Measurements from ENCODE around the gene ZMIZ1. TPM values are rescaled to one million over a fixed set of nuclear protein-coding genes. Genes with fewer than 3 reads are reported as not detected.

ZMIZ1 gene
- total and polyA plus RNA-seq, 2 donors, result 30.2 to 54.6 TPM

DNA sequence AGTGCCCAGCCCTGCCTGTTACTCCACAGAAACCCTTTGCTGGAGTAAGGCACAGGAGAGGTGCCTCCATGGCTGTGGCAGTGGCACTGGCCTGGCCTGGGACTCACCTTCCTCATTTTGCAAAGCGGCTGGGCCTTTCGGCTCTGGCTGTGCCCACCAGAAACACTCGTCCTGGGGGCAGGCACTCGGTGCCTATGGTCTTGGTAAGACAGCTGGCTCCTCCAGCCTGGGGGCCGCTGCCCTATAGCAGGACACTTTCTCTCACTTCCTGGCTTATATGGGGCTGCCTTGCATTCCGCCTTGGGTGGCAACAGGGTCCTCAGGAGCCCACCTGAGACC lies 13.2 kb downstream of the ZMIZ1 start:
- DNase-seq (ENCODE audit: extremely low spot score), result no peak
- Histone ChIP-seq H3K4me3 (ENCODE audit: low read depth, low read length) (no peak overlapping the region), H3K27ac (ENCODE audit: low read depth) (peak overlapping the region; percentile 12), H3K4me1 (ENCODE audit: insufficient read depth) (peaks cover 4% of the 10 kb centered on the region), H3K36me3 (ENCODE audit: insufficient read depth) (no peaks in the 10 kb centered on the region)
- WGBS, result 86% methylated on average over 6 of the region's 6 CpGs

DNA sequence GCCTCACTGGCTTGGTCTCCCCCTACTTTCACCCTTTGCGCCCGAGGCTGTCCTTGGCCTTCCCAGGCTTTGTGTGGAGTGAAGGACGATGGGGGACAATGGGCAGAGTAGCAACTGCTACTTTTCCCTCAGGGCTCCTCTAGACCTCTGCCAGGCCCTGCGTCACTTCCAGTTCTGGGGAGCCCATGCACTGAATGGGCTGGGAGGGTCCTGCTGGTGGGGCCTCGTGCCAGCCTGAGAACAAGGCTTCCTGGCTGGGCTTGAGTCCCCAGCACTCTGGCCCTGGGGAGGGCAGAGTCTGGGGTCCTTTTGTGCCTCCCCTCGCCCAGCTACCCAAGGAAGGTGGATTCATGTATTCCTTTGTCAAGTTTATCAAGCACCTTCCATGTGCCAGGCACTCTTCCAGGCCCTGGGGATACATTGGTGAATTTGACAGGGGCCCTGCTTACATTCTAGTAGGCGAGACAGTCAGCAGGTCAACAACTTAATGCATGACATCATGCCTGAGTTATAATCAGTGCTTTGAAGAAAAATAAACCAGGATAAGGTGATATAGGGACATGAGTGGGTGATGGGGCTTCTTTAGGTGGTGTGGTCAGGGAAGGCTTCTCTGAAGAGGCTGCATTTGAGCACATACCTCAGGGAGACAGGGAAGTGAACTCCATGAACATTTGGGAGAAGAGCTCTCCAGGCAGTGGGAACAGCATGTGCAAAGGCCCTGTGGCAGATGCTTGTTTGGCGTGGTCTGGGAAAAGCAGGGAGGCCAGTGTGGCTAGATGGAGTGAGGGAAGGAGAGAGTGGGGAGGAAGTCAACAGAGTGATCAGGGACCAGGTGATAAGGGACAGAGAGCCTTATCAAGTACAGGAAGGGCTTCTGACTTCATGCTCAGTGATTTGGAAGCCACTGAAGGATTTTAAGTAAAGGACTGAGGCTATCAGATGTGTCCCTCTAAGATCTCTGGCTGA lies 14.1 kb downstream of the ZMIZ1 start:
- WGBS, result 87% methylated on average over 8 of the region's 8 CpGs
- Histone ChIP-seq H3K4me1 (ENCODE audit: insufficient read depth) (peaks cover 4% of the 10 kb centered on the region), H3K4me3 (ENCODE audit: low read depth, low read length) (no peak overlapping the region), H3K27ac (ENCODE audit: low read depth) (peak overlapping the region; percentile 63), H3K36me3 (ENCODE audit: insufficient read depth) (no peaks in the 10 kb centered on the region)
- DNase-seq (ENCODE audit: extremely low spot score), result no peak

DNA sequence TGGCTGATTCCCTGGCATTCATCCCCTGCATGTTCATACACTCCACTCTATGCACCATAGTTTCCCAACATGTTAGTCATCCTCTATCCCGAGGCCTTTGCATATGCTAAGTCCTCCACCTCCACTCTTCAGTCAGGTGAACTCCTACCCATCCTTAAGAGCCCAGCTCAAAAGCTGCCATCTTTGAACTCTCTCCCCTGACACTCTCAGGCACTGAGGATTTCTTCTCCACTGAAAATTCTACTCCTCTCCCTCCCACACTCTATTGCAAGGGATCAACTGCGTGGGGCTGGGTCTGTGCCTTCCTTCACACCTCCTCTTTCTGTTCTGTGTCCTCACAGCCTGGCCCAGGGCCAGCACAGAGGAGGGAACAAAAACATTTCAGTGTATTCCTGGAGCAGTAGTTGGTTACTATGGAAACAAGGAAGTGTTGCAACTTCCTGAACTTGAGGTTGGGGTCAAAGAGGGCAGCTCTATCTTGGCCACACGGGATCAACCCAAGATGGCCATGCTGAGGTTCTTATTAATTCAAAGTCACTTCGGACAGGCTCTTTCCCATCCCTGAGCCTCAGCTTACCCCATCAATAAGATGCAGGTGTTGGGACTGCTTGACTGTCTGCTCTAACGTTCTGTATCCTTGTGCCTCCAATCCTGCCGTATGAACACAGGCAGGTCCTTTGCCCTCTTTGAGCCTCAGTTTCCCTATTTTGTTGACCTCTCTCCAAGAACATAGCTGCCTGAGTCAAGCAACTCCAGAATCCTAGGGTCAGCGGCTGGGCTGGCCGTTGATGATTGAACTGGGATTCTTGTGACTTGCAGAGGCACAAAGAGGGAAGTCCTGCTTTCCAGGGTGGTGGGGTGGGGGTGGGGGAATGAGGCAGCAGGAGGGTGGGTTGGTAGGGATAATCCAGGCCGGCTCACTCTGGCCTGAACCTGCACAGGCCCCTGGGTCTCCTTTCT lies 15.5 kb downstream of the ZMIZ1 start:
- no peaks in the 10 kb centered on the region for H3K36me3 ChIP-seq (ENCODE audit: insufficient read depth)
- peak overlapping the region; percentile 63 for H3K27ac ChIP-seq (ENCODE audit: low read depth)
- no peak overlapping the region for H3K4me3 ChIP-seq (ENCODE audit: low read depth, low read length)
- WGBS, result 40% methylated on average over 9 of the region's 9 CpGs
- H3K4me1 ChIP-seq (ENCODE audit: insufficient read depth), result peaks cover 3% of the 10 kb centered on the region
- DNase-seq (ENCODE audit: extremely low spot score), result no peak

DNA sequence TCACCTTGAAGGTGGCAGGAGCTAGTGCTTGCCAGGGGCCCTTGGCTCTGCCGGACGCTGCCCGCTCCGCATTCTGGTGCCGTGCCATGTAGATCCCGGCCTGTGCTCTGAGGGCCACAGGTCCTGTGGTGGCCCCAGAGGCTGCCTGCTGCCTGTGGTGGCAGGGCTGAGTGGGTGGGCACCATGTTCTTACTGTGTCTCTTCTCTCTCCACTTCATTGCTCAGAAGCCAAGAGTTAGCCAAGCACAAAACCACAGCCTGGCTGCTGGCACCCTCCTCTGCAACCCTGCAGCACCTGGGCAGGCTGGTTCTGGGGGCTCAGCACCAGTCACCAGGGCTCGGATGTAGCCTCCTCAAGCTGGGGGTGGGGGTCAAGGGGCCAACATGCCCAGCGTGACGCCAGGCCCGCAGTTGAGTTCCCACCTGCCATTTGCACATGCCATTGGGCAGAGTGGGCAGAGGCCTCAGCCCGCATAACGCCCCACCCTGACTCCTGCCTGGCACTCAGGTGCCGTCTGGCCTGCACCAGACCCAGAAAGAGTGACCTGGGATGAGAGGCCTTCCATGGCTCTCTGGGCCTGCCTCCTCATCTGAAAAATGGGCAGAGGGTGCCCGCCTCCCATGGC lies 16.3 kb downstream of the ZMIZ1 start:
- no peak overlapping the region for H3K4me3 ChIP-seq (ENCODE audit: low read depth, low read length)
- peaks cover 3% of the 10 kb centered on the region for H3K4me1 ChIP-seq (ENCODE audit: insufficient read depth)
- 89% methylated on average over 14 of the region's 14 CpGs for WGBS
- no peaks in the 10 kb centered on the region for H3K36me3 ChIP-seq (ENCODE audit: insufficient read depth)
- DNase-seq (ENCODE audit: extremely low spot score), result no peak
- peak overlapping the region; percentile 30 for H3K27ac ChIP-seq (ENCODE audit: low read depth)

DNA sequence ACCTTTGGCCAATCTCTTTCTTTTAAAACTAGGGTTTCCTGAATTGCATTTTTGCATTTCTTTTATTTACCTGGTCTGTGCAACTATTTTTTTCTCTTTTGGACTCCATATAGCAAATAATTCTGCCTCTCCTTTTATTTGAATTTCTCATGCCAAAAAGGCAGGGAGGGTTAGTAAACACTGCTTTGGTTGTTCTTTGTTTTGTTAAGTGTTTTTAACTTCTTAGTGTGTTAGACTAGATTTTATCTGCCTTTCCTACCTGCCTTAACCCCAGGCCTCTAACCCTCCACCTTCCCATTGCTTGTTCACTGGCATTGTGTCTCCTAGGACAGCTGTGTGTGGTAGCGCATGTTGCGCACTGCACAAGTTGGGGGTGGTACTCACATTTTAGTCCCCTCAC lies 18.1 kb downstream of the ZMIZ1 start:
- WGBS, result 96% methylated on average over 2 of the region's 2 CpGs
- H3K4me1 ChIP-seq (ENCODE audit: insufficient read depth), result no peaks in the 10 kb centered on the region

DNA sequence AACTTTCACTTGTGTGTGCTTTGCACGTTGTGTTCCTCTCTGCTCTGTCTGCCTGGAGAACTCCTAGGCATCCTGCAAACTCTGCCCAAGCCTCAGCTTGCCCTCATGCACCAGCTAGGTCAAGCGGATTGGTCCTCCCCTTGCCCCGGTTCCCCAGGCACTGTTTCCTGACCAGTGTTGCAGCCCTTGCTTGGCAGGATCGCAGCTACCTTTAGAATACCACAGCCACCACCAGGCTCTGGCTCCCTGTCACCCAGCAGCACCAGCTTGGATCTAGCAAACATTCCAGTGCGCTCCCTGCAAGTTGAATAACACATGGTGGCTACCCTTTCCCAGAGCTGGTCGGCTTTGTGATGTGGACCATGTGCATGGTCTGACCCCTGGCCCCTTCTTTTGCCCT lies 19.0 kb downstream of the ZMIZ1 start:
- no peak overlapping the region for H3K27ac ChIP-seq (ENCODE audit: low read depth)
- no peak for DNase-seq (ENCODE audit: extremely low spot score)
- H3K36me3 ChIP-seq (ENCODE audit: insufficient read depth), result no peaks in the 10 kb centered on the region
- no peak overlapping the region for H3K4me3 ChIP-seq (ENCODE audit: low read depth, low read length)
- WGBS, result 66% methylated on average over 6 of the region's 6 CpGs
- H3K4me1 ChIP-seq (ENCODE audit: insufficient read depth), result no peaks in the 10 kb centered on the region

More for the DNA sequence above, 18.1 kb downstream of the ZMIZ1 start:
- H3K27ac ChIP-seq (ENCODE audit: low read depth), result peak overlapping the region; percentile 13
- no peak overlapping the region for H3K4me3 ChIP-seq (ENCODE audit: low read depth, low read length)
- no peaks in the 10 kb centered on the region for H3K36me3 ChIP-seq (ENCODE audit: insufficient read depth)
- DNase-seq (ENCODE audit: extremely low spot score), result no peak

DNA sequence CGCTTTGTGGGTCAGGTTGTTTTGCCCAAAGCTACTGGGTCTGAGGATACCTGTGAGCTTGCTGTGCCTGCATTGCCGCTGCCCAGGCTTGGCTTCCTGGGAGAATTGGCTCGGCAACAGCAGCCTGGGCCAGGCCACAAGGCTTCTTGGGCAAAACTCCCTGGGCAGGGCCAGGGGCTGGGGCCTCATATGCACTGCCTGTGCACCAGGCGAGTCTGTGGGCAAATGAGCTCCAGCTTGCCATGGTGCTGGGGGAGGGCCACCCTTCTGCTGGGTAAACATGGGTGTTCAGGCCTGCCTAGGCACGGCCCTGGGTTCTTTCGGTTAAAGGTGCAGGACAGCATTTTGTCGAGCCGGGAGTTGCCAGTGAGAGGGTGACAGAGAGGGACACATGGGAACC lies 19.4 kb downstream of the ZMIZ1 start:
- Histone ChIP-seq H3K4me3 (ENCODE audit: low read depth, low read length) (no peak overlapping the region), H3K4me1 (ENCODE audit: insufficient read depth) (no peaks in the 10 kb centered on the region), H3K36me3 (ENCODE audit: insufficient read depth) (no peaks in the 10 kb centered on the region), H3K27ac (ENCODE audit: low read depth) (no peak overlapping the region)
- WGBS, result 73% methylated on average over 8 of the region's 8 CpGs
- DNase-seq (ENCODE audit: extremely low spot score), result no peak

DNA sequence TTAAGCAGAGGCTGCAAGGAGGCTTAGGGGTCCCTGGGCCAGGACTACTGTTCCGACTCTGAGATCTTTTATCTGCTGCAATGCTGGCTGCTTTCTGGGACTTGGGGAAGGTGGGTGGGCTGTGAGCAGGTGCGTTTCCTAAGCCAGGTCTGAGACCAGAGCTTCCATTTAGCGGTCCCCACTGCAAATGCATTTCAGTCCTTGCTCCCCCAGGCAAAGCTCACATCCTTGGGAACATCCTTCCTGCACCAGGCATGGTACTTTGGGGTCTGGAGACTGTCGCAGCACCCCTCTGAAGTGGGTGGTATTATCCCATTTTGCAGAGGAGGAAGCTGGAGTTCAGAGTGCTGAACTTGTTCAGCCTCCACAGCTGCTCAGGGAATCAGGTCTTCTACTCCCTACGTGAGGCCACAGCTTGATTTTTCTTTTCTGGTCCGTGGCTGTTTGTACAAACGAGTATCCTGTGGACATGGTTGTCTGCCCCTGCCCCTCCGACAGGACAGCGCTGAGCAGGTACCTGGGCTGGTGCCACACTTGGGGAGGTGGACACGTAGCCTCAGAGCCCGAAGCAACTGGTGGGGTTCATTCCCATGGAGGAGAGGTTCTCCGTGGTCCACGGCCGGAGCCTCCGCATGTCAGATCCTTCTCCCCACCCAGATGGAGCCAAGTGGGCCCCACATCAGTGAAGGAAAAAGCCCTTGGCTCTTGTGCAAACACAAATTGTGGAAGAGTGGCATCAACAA lies 20.0 kb downstream of the ZMIZ1 start:
- Histone ChIP-seq H3K4me1 (ENCODE audit: insufficient read depth) (no peaks in the 10 kb centered on the region), H3K4me3 (ENCODE audit: low read depth, low read length) (no peak overlapping the region), H3K36me3 (ENCODE audit: insufficient read depth) (no peaks in the 10 kb centered on the region), H3K27ac (ENCODE audit: low read depth) (no peak overlapping the region)
- no peak for DNase-seq (ENCODE audit: extremely low spot score)
- 76% methylated on average over 15 of the region's 15 CpGs for WGBS

DNA sequence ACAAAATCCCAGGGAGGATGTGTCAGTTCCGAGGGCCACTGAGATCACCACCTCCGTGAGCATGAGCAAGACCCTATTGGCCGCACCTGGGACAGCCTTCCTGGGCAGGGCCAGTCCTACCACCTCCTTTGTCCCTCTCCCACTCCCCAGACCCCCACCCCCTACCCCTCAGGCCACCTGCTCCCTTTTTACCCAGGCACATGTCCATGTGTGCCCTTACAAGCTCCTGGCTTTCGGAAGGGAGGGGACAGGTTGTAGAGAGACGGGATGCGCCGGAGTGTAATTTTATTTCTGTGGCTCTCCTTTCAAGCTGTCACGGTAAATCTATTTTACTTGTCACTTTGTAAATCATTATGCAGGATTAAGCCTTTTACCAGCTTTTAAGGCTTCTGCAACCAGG lies 20.9 kb downstream of the ZMIZ1 start:
- 87% methylated on average over 8 of the region's 8 CpGs for WGBS
- no peak for DNase-seq (ENCODE audit: extremely low spot score)
- H3K4me3 ChIP-seq (ENCODE audit: low read depth, low read length), result no peak overlapping the region
- H3K27ac ChIP-seq (ENCODE audit: low read depth), result no peak overlapping the region
- H3K36me3 ChIP-seq (ENCODE audit: insufficient read depth), result no peaks in the 10 kb centered on the region
- no peaks in the 10 kb centered on the region for H3K4me1 ChIP-seq (ENCODE audit: insufficient read depth)

DNA sequence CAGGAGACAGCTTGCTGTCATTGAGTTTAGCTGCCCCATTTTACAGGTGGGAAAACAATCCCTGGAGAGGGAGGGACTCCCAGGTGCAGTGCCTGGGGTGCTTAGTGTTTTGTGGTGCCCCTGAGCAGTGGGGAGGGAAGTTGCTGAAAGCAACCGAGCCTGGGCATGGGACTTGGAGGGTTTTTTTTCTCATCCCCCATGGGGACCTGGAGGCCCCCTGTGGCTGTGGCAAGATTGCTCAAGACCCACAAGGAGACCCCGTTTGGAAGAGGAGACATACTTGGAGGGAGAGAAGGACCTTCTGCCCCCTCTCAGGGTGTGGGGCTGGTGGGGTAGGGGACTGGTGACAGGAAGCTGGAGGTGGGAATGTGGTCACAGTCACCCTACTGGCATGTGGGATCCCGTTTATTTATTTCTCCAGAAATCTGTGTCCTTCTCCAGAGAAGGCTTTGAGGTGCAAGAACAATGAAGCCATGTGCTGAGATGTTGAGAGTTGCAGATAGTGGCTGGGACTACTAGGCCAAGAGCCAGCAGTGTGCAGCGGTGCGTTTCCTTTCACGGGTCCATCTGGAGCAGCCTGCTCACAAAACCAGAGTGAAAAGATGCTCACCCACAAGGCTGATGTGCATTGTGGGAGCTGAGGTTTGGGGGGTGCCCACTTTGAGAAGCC lies 21.5 kb downstream of the ZMIZ1 start:
- H3K4me3 ChIP-seq (ENCODE audit: low read depth, low read length), result no peak overlapping the region
- peaks cover 3% of the 10 kb centered on the region for H3K4me1 ChIP-seq (ENCODE audit: insufficient read depth)
- DNase-seq (ENCODE audit: extremely low spot score), result no peak
- WGBS, result 26% methylated on average over 6 of the region's 6 CpGs
- H3K36me3 ChIP-seq (ENCODE audit: insufficient read depth), result no peaks in the 10 kb centered on the region
- no peak overlapping the region for H3K27ac ChIP-seq (ENCODE audit: low read depth)

DNA sequence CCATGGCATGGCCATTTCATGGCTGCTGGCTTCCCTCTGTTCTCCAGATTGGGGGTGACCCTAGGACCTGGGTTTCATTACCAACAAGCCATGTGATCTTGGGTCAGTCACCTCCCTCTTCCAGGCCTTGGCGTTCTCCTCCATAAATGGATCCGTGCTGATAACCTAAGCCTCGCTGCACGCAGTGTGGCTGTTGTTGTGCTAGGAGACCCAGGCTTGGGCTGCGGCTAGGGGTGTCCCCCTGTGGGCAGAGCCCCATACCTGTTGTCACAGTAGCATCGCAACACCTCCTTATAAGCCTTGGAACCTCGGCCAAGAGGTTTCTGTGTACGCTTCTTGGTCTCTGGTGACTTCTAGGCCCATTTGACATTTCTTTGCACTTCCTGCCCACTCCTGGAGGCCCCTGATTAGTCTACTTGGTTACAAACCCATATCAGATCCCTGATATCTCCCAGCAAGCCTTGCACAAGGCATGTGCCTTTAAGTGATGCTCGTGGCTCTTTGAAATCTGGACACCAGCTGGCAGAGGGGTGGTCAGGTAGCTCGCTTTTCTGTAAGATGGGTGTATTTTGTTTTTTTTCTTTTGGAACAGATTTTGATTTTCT lies 23.6 kb downstream of the ZMIZ1 start:
- Histone ChIP-seq H3K4me1 (ENCODE audit: insufficient read depth) (peaks cover 3% of the 10 kb centered on the region), H3K27ac (ENCODE audit: low read depth) (no peak overlapping the region), H3K4me3 (ENCODE audit: low read depth, low read length) (no peak overlapping the region), H3K36me3 (ENCODE audit: insufficient read depth) (no peaks in the 10 kb centered on the region)
- no peak for DNase-seq (ENCODE audit: extremely low spot score)
- 83% methylated on average over 10 of the region's 10 CpGs for WGBS

DNA sequence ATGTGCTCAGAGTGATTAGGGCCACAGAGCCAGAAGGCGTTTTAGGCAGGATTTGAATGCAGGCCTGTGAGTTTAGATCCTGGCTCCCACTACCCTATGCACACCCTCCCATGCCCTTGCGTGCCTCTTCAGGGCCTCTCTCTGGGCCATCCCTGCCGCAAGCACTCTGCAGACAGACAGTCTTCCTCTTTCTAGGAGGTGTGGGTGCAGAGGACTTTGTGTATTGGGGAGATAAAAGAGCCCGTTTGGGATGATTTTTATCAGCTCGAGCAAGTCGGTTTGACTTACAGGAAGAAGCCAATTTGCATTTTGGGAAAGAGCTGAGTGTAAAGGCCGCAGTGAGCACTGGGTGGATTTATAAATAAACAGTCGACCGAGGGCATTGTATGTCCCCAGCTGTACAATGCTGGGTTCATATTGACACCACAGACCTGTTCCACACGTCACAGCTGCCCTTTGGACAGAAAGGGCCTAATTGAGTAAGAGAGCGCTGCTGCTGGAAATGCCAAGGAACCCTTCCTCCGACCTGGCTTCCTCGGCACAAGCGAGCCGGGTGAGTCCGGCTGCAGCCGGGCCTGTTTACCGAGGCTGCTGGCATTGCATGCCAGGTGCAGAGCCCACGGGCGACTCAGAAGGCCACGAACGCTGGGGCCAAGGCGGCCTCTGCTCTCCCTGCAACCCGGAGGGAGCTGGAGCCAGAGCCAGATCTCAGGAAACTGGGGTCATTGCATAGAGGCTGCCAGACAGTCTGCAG lies 25.1 kb downstream of the ZMIZ1 start:
- H3K36me3 ChIP-seq (ENCODE audit: insufficient read depth), result no peaks in the 10 kb centered on the region
- peaks cover 3% of the 10 kb centered on the region for H3K4me1 ChIP-seq (ENCODE audit: insufficient read depth)
- 21% methylated on average over 24 of the region's 24 CpGs for WGBS
- H3K27ac ChIP-seq (ENCODE audit: low read depth), result peak overlapping the region; percentile 49
- DNase-seq (ENCODE audit: extremely low spot score), result no peak
- no peak overlapping the region for H3K4me3 ChIP-seq (ENCODE audit: low read depth, low read length)
